HCT116 (cell line): Measurements from ENCODE around the gene CELF3. TPM values are rescaled to one million over a fixed set of nuclear protein-coding genes. Genes with fewer than 3 reads are reported as not detected.

Experiments used
- ATAC-seq: fragments of 200-7000 bp; cut with Tn5 transposase; 2 replicates; pipeline ENCODE4 v1.9.1; 2020; ENCODE audit warnings: mild to moderate bottlenecking, moderate library complexity
- BruUV-seq: library from RNA; stranded (reverse); fragments of 400-500 nt; replicated peaks from 2 replicates; lab custom pipeline; 2021; lab: Mats Ljungman, UMichigan
- CTCF ChIA-PET: fragments of 300-600 bp; sonication (Branson Sonifier 250); formaldehyde crosslinking; loops from one replicate; lab custom pipeline; 2021; ENCODE audit warnings: antibody characterized with exemption; lab: Charles Lee
- POLR2A ChIA-PET: fragments of 300-600, 350-600 bp; sonication (Branson Sonifier 250); formaldehyde crosslinking; loops from one replicate; lab custom pipeline; 2021; ENCODE audit warnings: antibody characterized with exemption; lab: Charles Lee
- RAD21 ChIA-PET, 2 experiments: fragments of 300-600 bp; sonication (Branson Sonifier 250); formaldehyde crosslinking; loops; one replicate each; lab custom pipeline; 2023; ENCODE audit warnings: low total read pairs in 2 of 2; ENCODE audit not compliant: uncharacterized antibody in 2 of 2, unreplicated experiment in 2 of 2, low non-redundant PET in 1 of 2; lab: Charles Lee
- DNase-seq: peaks from one replicate; pipeline ENCODE4 v3.0.0-alpha.2; 2010; ENCODE audit warnings: low read depth, low spot score
- H2AFZ ChIP-seq: fragments of 200-600 bp; shearing (Covaris generic), sonication (generic); 2 replicates; pipeline ENCODE4 v1.6.1; 2017; ENCODE audit warnings: low read depth, mixed run types, mixed read lengths, antibody characterized with exemption, low read length; ENCODE audit not compliant: poor library complexity, severe bottlenecking
- H3K27ac ChIP-seq: 2 replicates; pipeline ENCODE4 v1.5.1; 2012; ENCODE audit warnings: low read depth, low read length
- H3K27me3 ChIP-seq: fragments of 200-600 bp; sonication (generic); 2 replicates; pipeline ENCODE4 v1.6.1; 2016; ENCODE audit warnings: mixed run types, low read length, mixed read lengths; ENCODE audit not compliant: insufficient read depth
- H3K36me3 ChIP-seq, 2 experiments: fragments of 200-500 bp in 1 of 2; fragments of 200-600 bp in 1 of 2; sonication (Bioruptor generic) in 1 of 2; sonication (generic) in 1 of 2; 2 replicates each; pipeline versions ENCODE4 v1.5.1 to v1.6.1; 2014 to 2016; ENCODE audit warnings: low read length in 2 of 2, inconsistent platforms in 1 of 2, mixed read lengths in 1 of 2, mixed run types in 1 of 2; ENCODE audit not compliant: insufficient read depth in 2 of 2, control insufficient read depth in 1 of 2
- H3K4me1 ChIP-seq, 2 experiments: fragments of 200-600 bp in 1 of 2; sonication (generic) in 1 of 2; 2 replicates each; pipeline versions ENCODE4 v1.5.1 to v1.6.1; 2012 to 2017; ENCODE audit warnings: low read length in 2 of 2, inconsistent platforms in 1 of 2, mild to moderate bottlenecking in 1 of 2, mixed read lengths in 1 of 2, mixed run types in 1 of 2, moderate library complexity in 1 of 2; ENCODE audit not compliant: insufficient read depth in 2 of 2, control insufficient read depth in 1 of 2
- H3K4me2 ChIP-seq: fragments of 200-600 bp; sonication (generic); 2 replicates; pipeline ENCODE4 v1.6.1; 2017; ENCODE audit warnings: mixed run types, low read length, mixed read lengths
- H3K4me3 ChIP-seq, 2 experiments: fragments of 200-600 bp in 1 of 2; sonication (generic) in 1 of 2; replicated peaks in 1 of 2; 2 replicates each; pipeline ENCODE4 v1.5.1; 2011 to 2016; ENCODE audit warnings: low read length in 2 of 2, control low read depth in 1 of 2, low read depth in 1 of 2, mild to moderate bottlenecking in 1 of 2, mixed read lengths in 1 of 2, mixed run types in 1 of 2
- H3K79me2 ChIP-seq: fragments of 200-600 bp; sonication (generic); 2 replicates; pipeline ENCODE4 v1.6.1; 2017; ENCODE audit warnings: mild to moderate bottlenecking, mixed run types, low read length, moderate library complexity, mixed read lengths; ENCODE audit not compliant: insufficient read depth
- H3K9ac ChIP-seq: fragments of 200-600 bp; sonication (generic); 2 replicates; pipeline ENCODE4 v1.6.1; 2016; ENCODE audit warnings: low read length, mixed read lengths
- H3K9me2 ChIP-seq: fragments of 200-600 bp; sonication (generic), shearing (Covaris generic); 2 replicates; pipeline ENCODE4 v1.6.1; 2017; ENCODE audit warnings: mixed run types, mild to moderate bottlenecking, moderate library complexity; ENCODE audit not compliant: insufficient read depth
- H3K9me3 ChIP-seq, 2 experiments: fragments of 200-500 bp in 1 of 2; fragments of 200-600 bp in 1 of 2; sonication (Bioruptor generic) in 1 of 2; sonication (generic) in 1 of 2; 2 replicates each; pipeline ENCODE4 v1.6.1; 2014 to 2017; ENCODE audit warnings: low read length in 2 of 2, mixed read lengths in 2 of 2, inconsistent platforms in 1 of 2, low read depth in 1 of 2, mild to moderate bottlenecking in 1 of 2, mixed run types in 1 of 2, moderate library complexity in 1 of 2; ENCODE audit not compliant: control insufficient read depth in 1 of 2, insufficient read depth in 1 of 2
- H4K20me1 ChIP-seq: fragments of 200-600 bp; sonication (generic), shearing (Covaris generic); 2 replicates; pipeline ENCODE4 v1.6.1; 2017; ENCODE audit warnings: mixed run types, mild to moderate bottlenecking, moderate library complexity; ENCODE audit not compliant: insufficient read depth
- CTCF ChIP-seq, 3 experiments: fragments of 200-600 bp in 1 of 3; sonication (generic) in 1 of 3; IDR thresholded peaks in 2 of 3; conservative IDR thresholded peaks in 1 of 3; 2 replicates each; pipeline ENCODE4 v1.5.1; 2012 to 2017; ENCODE audit warnings: low read depth in 2 of 3, low read length in 2 of 3, antibody characterized with exemption in 1 of 3, borderline replicate concordance in 1 of 3, control low read depth in 1 of 3, mild to moderate bottlenecking in 1 of 3, mixed read lengths in 1 of 3, mixed run types in 1 of 3, moderate library complexity in 1 of 3; ENCODE audit not compliant: insufficient read depth in 1 of 3
- EGR1 ChIP-seq: IDR thresholded peaks from 2 replicates; pipeline ENCODE4 v1.6.1; 2012; ENCODE audit warnings: low read depth
- MAX ChIP-seq: IDR thresholded peaks from 2 replicates; pipeline ENCODE4 v1.6.1; 2012
- TCF7L2 ChIP-seq: IDR thresholded peaks from 2 replicates; pipeline ENCODE4 v1.7.0; 2011; ENCODE audit warnings: borderline replicate concordance, inconsistent platforms; ENCODE audit not compliant: insufficient read depth, insufficient read length; ENCODE audit errors: extremely low read depth
- YY1 ChIP-seq: IDR thresholded peaks from 2 replicates; pipeline ENCODE4 v1.6.1; 2011; ENCODE audit warnings: low read length, low read depth, moderate library complexity, mild to moderate bottlenecking; ENCODE audit not compliant: insufficient replicate concordance; ENCODE audit errors: extremely low read depth
- intact Hi-C: fragments of 100-400 bp; cut with micrococcal nuclease; formaldehyde crosslinking; loops from 2 replicates; pipeline ENCODE4 v1.10.0; 2022
- total RNA-seq: library from RNA; stranded (reverse); gene quantifications from one replicate; pipeline ENCODE4 v1.2.1, GENCODE V29; 2021; ENCODE audit not compliant: unreplicated experiment

CELF3 gene
- total RNA-seq, 1 experiment from 2014 or later: not detected

- no peak for TF ChIP-seq CTCF (IDR thresholded peaks at IDR 0.05 in 2 of 3, conservative IDR thresholded peaks at IDR 0.05 in 1 of 3; ENCODE audit: borderline replicate concordance in 1 of 3, insufficient read depth in 1 of 3, low read depth in 2 of 3, low read length in 2 of 3)
Observed at GRCh38 chr1:151711044-151711800, 5.4 kb downstream of the CELF3 start (continued).

- POLR2A ChIA-PET: no interaction called here
- TF ChIP-seq EGR1: peak; percentile 52
- no peak for TF ChIP-seq YY1
- no peak for TF ChIP-seq MAX
- no peak for TF ChIP-seq TCF7L2
- Histone ChIP-seq H3K9ac (no peak overlapping the region), H3K4me1 (no peaks in the 10 kb centered on the region; a peak in 1 of 4 replicates), H3K4me2 (no peak overlapping the region), H3K36me3 (no peaks in the 10 kb centered on the region), H3K9me2 (no peaks in the 10 kb centered on the region), H3K27me3 (no peaks in the 10 kb centered on the region), H3K4me3 (no peak overlapping the region), H3K79me2 (no peaks in the 10 kb centered on the region), H2AFZ (no peak overlapping the region), H3K27ac (no peak overlapping the region), H4K20me1 (no peaks in the 10 kb centered on the region), H3K9me3 (no peaks in the 10 kb centered on the region)
- RAD21 ChIA-PET: no interaction called here
- DNase-seq: no peak
- no peak for ATAC-seq
- no TSS peak for BruUV-seq
- CTCF ChIA-PET: no interaction called here
- intact Hi-C loops: no loop called here
Observed at GRCh38 chr1:151710187-151710840, 6.3 kb downstream of the CELF3 start.
